GM12891 (cell line): ENCODE data around the gene ROBO1.

ENCODE experiments used
- PAX5 ChIP-seq: IDR thresholded peaks from 2 replicates; pipeline ENCODE4 v1.6.1; 2011; ENCODE audit warnings: low read length, moderate library complexity, mild to moderate bottlenecking; ENCODE audit not compliant: insufficient read depth, severe bottlenecking
- POLR2A ChIP-seq: IDR thresholded peaks from 2 replicates; pipeline ENCODE4 v1.6.1; 2011; ENCODE audit warnings: low read depth, low read length, control low read depth
- POLR2AphosphoS5 ChIP-seq: IDR thresholded peaks from 2 replicates; pipeline ENCODE4 v1.6.1; 2011; ENCODE audit warnings: low read depth, low read length, control low read depth
- TAF1 ChIP-seq: IDR thresholded peaks from 2 replicates; pipeline ENCODE4 v1.6.1; 2011; ENCODE audit warnings: low read depth, low read length, control low read depth

GRCh38 chr3:78831446-78831972 is 936.3 kb downstream of the ROBO1 start:
- TF ChIP-seq POLR2A, result no peak
- TF ChIP-seq TAF1, result no peak
- no peak for TF ChIP-seq POLR2AphosphoS5
- no peak for TF ChIP-seq PAX5
